HepG2 (cell line): ENCODE data around the gene MGLL. TPM values are rescaled to one million over a fixed set of nuclear protein-coding genes. Genes with fewer than 3 reads are reported as not detected.

Experiments used
- ATAC-seq: fragments of 200-7000 bp; cut with Tn5 transposase; 3 replicates; pipeline ENCODE4 v1.9.1; 2020; ENCODE audit warnings: mild to moderate bottlenecking, moderate library complexity
- BruUV-seq: library from RNA; stranded (reverse); fragments of 400-500 nt; replicated peaks from 2 replicates; lab custom pipeline; 2021; lab: Mats Ljungman, UMichigan
- CTCF ChIA-PET: fragments of 300-600 bp; formaldehyde crosslinking; extraction: SDS; loops from one replicate; lab custom pipeline; 2021; ENCODE audit warnings: low total read pairs, inconsistent platforms, low intra/inter-chr PET ratio; lab: Yijun Ruan, JAX
- POLR2A ChIA-PET: fragments of 350-600 bp; sonication (Branson Sonifier 250); formaldehyde crosslinking; loops from one replicate; lab custom pipeline; 2020; ENCODE audit warnings: antibody characterized with exemption, inconsistent platforms; lab: Yijun Ruan, JAX
- DNase-seq: peaks from one replicate; pipeline ENCODE4 v3.0.0-alpha.2; 2015; ENCODE audit warnings: low spot score
- FAIRE-seq: peaks from 3 replicates; lab custom pipeline; 2011; peaks lifted over from hg19 to GRCh38; lab: Jason Lieb, UNC
- H2AFZ ChIP-seq: one replicate; pipeline ENCODE4 v1.6.1; 2011; ENCODE audit warnings: low read length, inconsistent platforms
- H3K27ac ChIP-seq: fragments of 300-600 bp; 3 replicates; pipeline ENCODE4 v1.8.0; 2011; ENCODE audit warnings: mixed run types, mild to moderate bottlenecking, mixed read lengths, low read length, inconsistent platforms; ENCODE audit not compliant: insufficient read depth; ENCODE audit errors: extremely low read length
- H3K27me3 ChIP-seq, 2 experiments: fragments of 200-600 bp in 1 of 2; 2 replicates in 1 of 2; 3 replicates in 1 of 2; pipeline versions ENCODE4 v1.6.0 to v1.8.0; 2011; ENCODE audit warnings: low read length in 2 of 2, mild to moderate bottlenecking in 2 of 2, moderate library complexity in 2 of 2, inconsistent platforms in 1 of 2; ENCODE audit not compliant: insufficient read depth in 2 of 2, control insufficient read depth in 1 of 2
- H3K36me3 ChIP-seq, 2 experiments: fragments of 200-600 bp in 1 of 2; replicated peaks in 1 of 2; 2 replicates in 1 of 2; 3 replicates in 1 of 2; pipeline versions ENCODE4 v1.5.1 to v1.8.0; 2011; ENCODE audit warnings: low read length in 2 of 2, inconsistent platforms in 1 of 2; ENCODE audit not compliant: insufficient read depth in 2 of 2, control insufficient read depth in 1 of 2
- H3K4me1 ChIP-seq: 2 replicates; pipeline ENCODE4 v1.5.1; 2012; ENCODE audit warnings: low read length, inconsistent platforms; ENCODE audit not compliant: insufficient read depth
- H3K4me2 ChIP-seq: 2 replicates; pipeline ENCODE4 v1.6.0; 2011; ENCODE audit warnings: low read depth, low read length, inconsistent platforms
- H3K4me3 ChIP-seq, 3 experiments: fragments of 200-600 bp in 1 of 3; sonication (generic), shearing (Covaris generic) in 1 of 3; replicated peaks in 1 of 3; 2 replicates each; pipeline ENCODE4 v1.5.1; 2011 to 2016; ENCODE audit warnings: low read length in 3 of 3, inconsistent platforms in 2 of 3, low read depth in 2 of 3, mild to moderate bottlenecking in 2 of 3, control low read depth in 1 of 3, mixed read lengths in 1 of 3; ENCODE audit not compliant: insufficient read depth in 1 of 3
- H3K79me2 ChIP-seq: one replicate; pipeline ENCODE4 v1.6.1; 2011; ENCODE audit warnings: low read length, inconsistent platforms; ENCODE audit not compliant: insufficient read depth
- H3K9ac ChIP-seq: 2 replicates; pipeline ENCODE4 v1.6.0; 2011; ENCODE audit warnings: mild to moderate bottlenecking, low read depth, low read length, inconsistent platforms; ENCODE audit not compliant: insufficient read depth
- H3K9me3 ChIP-seq: 2 replicates; pipeline ENCODE4 v1.5.1; 2012; ENCODE audit warnings: mild to moderate bottlenecking, low read length
- H4K20me1 ChIP-seq: 2 replicates; pipeline ENCODE4 v1.6.0; 2011; ENCODE audit warnings: inconsistent platforms, mild to moderate bottlenecking, low read length, moderate library complexity; ENCODE audit not compliant: insufficient read depth
- ARID2 ChIP-seq: sonication (generic); formaldehyde crosslinking; IDR thresholded peaks from 2 replicates; pipeline ENCODE4 v1.8.1; 2022; ENCODE audit warnings: mild to moderate bottlenecking, missing genetic modification reagents, borderline replicate concordance
- HCFC1 ChIP-seq: fragments of 150-350 bp; IDR thresholded peaks from 2 replicates; pipeline ENCODE4 v1.6.1; 2014; ENCODE audit warnings: low read depth, low read length
- JUNB ChIP-seq: sonication (generic); formaldehyde crosslinking; IDR thresholded peaks from 2 replicates; pipeline ENCODE4 v1.8.0; 2022; ENCODE audit warnings: missing genetic modification reagents, mild to moderate bottlenecking, borderline replicate concordance
- KDM5A ChIP-seq: fragments of 200-600 bp; sonication (generic); IDR thresholded peaks from 2 replicates; pipeline ENCODE4 v1.7.0; 2018; ENCODE audit warnings: antibody characterized with exemption, mild to moderate bottlenecking, low read length, borderline replicate concordance
- RORA ChIP-seq: sonication (generic); formaldehyde crosslinking; IDR thresholded peaks from 2 replicates; pipeline ENCODE4 v1.5.0; 2020; ENCODE audit warnings: mild to moderate bottlenecking, missing genetic modification reagents, moderate library complexity
- ZFP1 ChIP-seq: IDR thresholded peaks from 2 replicates; pipeline ENCODE4 v1.6.1; 2016
- ZNF143 ChIP-seq: sonication (generic); formaldehyde crosslinking; IDR thresholded peaks from 2 replicates; pipeline ENCODE4 v1.4.0; 2020; ENCODE audit warnings: missing genetic modification reagents
- WGBS: methylation state at CpG from one replicate; pipeline ENCODE4 v1.1.6; 2017; ENCODE audit warnings: low lambda C conversion rate; 5-methylcytosine and 5-hydroxymethylcytosine counted together
- in situ Hi-C: cut with HindIII; loops from 2 replicates; pipeline ENCODE4 v1.10.0; 2017; ENCODE audit warnings: low pct_unique_long_range_greater_than_20kb; ENCODE audit not compliant: extremely low pct_ligation_motif_present
- intact Hi-C: fragments of 100-400 bp; cut with micrococcal nuclease; formaldehyde crosslinking; loops from one replicate; pipeline ENCODE4 v1.10.0; 2022; ENCODE audit not compliant: unreplicated experiment
- polyA plus RNA-seq, 8 experiments: library from polyadenylated mRNA; depleted of rRNA in 3 of 8; stranded (reverse) in 7 of 8; unstranded in 1 of 8; fragments of >200 nt; fragmentation: Illumina TruSeq in 4 of 8; extraction: Trizol in 4 of 8; gene quantifications; 2 replicates each; pipeline versions ENCODE4 v1.2.1 to v1.2.3, GENCODE V29; 2011 to 2016; ENCODE audit warnings: low read depth in 4 of 8, missing spikeins in 1 of 8, mixed read lengths in 1 of 8; ENCODE audit not compliant: insufficient read depth in 1 of 8
- total RNA-seq, 5 experiments: library from RNA; depleted of rRNA; stranded (reverse); fragments of >200 nt; fragmentation: Illumina TruSeq; extraction: Trizol; gene quantifications; 2 replicates each; pipeline ENCODE4 v1.2.3, GENCODE V29; 2016; ENCODE audit warnings: low read depth in 1 of 5
- TF ChIP-seq, protein P1 (sequence below), 2 experiments: fragments of 450-650 bp in 1 of 2; sonication (generic) in 1 of 2; formaldehyde crosslinking in 1 of 2; IDR thresholded peaks; 2 replicates each; pipeline versions ENCODE4 v1.6.1 to v1.8.0; 2016 to 2022; ENCODE audit warnings: antibody characterized with exemption in 1 of 2, mild to moderate bottlenecking in 1 of 2, missing genetic modification reagents in 1 of 2
- TF ChIP-seq, protein P2 (sequence below): IDR thresholded peaks from 2 replicates; pipeline ENCODE4 v1.6.1; 2016; ENCODE audit warnings: missing compliant biosample characterization, missing genetic modification reagents, borderline replicate concordance

MGLL gene
- total and polyA plus RNA-seq, 2 of the 13 experiments (the other 11 are each of a cell fraction or from before 2014, with no cell fraction given): not detected

DNA sequence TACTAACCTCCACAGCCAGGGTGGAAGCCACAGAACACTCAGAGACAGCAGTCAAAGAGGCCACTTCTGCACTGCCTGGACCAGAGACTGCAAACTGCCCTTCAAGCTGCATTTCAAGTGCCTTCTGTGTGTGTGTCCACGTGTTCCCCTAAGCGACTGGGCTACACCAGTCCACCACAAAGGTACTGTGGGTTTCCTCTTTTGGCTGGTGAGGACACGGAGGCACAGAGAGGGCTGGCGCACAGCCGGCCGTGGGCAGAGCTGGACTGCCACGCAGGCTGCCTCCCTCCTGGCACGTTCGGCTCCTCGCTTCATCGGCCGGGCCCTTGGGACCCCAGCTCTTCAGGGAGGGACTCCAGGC is 60.9 kb downstream of the MGLL start:
- in situ Hi-C loops: no loop called here
- no peak overlapping the region for H2AFZ ChIP-seq
- H3K27ac ChIP-seq: no peak overlapping the region
- DNase-seq (no peak), ATAC-seq (peak; percentile 35; the same call in 2 of the 3 replicates), FAIRE-seq (no peak)
- intact Hi-C loops: no loop called here
- no peak overlapping the region for H3K4me3 ChIP-seq
- no peaks in the 10 kb centered on the region for H4K20me1 ChIP-seq
- no peak overlapping the region for H3K9ac ChIP-seq
- no peak overlapping the region for H3K4me2 ChIP-seq
- ChIA-PET POLR2A (no interaction called here), CTCF (no interaction called here)
- H3K9me3 ChIP-seq: no peaks in the 10 kb centered on the region
- WGBS: 33% methylated on average over 3 of the region's 12 CpGs
- no peaks in the 10 kb centered on the region for H3K79me2 ChIP-seq
- peaks cover 4 to 43% of the 10 kb centered on the region in 2 experiments for H3K27me3 ChIP-seq
- no peaks in the 10 kb centered on the region for H3K4me1 ChIP-seq
- H3K36me3 ChIP-seq: no peaks in the 10 kb centered on the region
- no peak for TF ChIP-seq RORA (CRISPR knock-in tag)
- TF ChIP-seq HCFC1: no peak
- TF ChIP-seq, protein P1, sequence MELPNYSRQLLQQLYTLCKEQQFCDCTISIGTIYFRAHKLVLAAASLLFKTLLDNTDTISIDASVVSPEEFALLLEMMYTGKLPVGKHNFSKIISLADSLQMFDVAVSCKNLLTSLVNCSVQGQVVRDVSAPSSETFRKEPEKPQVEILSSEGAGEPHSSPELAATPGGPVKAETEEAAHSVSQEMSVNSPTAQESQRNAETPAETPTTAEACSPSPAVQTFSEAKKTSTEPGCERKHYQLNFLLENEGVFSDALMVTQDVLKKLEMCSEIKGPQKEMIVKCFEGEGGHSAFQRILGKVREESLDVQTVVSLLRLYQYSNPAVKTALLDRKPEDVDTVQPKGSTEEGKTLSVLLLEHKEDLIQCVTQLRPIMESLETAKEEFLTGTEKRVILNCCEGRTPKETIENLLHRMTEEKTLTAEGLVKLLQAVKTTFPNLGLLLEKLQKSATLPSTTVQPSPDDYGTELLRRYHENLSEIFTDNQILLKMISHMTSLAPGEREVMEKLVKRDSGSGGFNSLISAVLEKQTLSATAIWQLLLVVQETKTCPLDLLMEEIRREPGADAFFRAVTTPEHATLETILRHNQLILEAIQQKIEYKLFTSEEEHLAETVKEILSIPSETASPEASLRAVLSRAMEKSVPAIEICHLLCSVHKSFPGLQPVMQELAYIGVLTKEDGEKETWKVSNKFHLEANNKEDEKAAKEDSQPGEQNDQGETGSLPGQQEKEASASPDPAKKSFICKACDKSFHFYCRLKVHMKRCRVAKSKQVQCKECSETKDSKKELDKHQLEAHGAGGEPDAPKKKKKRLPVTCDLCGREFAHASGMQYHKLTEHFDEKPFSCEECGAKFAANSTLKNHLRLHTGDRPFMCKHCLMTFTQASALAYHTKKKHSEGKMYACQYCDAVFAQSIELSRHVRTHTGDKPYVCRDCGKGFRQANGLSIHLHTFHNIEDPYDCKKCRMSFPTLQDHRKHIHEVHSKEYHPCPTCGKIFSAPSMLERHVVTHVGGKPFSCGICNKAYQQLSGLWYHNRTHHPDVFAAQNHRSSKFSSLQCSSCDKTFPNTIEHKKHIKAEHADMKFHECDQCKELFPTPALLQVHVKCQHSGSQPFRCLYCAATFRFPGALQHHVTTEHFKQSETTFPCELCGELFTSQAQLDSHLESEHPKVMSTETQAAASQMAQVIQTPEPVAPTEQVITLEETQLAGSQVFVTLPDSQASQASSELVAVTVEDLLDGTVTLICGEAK (IDR thresholded peaks at IDR 0.05): no peak
- TF ChIP-seq, protein P1 (CRISPR knock-in tag; IDR thresholded peaks at IDR 0.05): no peak
- TF ChIP-seq ARID2 (CRISPR knock-in tag): no peak
- no peak for TF ChIP-seq ZNF143 (CRISPR knock-in tag)
- TF ChIP-seq ZFP1: no peak
- TF ChIP-seq KDM5A: no peak
- TF ChIP-seq JUNB (CRISPR knock-in tag): no peak
- TF ChIP-seq, protein P2, sequence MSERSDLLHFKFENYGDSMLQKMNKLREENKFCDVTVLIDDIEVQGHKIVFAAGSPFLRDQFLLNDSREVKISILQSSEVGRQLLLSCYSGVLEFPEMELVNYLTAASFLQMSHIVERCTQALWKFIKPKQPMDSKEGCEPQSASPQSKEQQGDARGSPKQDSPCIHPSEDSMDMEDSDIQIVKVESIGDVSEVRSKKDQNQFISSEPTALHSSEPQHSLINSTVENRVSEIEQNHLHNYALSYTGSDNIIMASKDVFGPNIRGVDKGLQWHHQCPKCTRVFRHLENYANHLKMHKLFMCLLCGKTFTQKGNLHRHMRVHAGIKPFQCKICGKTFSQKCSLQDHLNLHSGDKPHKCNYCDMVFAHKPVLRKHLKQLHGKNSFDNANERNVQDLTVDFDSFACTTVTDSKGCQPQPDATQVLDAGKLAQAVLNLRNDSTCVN (CRISPR knock-in tag): no peak
- BruUV-seq: no TSS peak
